ENCODE measurements around the gene STEAP4.

The STEAP4 gene

GRCh38 chr7:88306590-88307048 is at the start of gene STEAP4:
STEAP4 (minus strand) TSS chr7:88306894; CDS start chr7:88284269, 22,625 bp downstream.
- DNase-seq, result no peak

DNA sequence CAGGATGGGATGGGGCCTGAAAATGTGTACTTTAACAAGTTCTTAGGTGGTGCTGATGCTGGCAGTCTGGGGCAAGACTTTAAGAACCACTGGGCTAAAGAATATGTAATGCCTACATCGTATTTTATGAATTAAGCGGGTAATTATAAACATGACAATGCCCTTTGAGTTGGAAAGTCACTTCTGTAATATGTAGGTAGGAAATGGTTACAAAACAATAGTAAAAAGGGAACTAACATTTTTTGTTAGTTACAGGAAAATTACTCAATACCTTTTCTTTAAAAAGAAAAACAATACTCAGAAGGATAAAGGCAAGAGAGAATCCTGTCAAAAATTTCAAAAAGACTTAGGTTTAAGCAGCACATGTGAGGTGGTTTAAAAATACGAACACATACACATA is 48.3 kb upstream of the STEAP4 start:
- DNase-seq, result no peak

GRCh38 chr7:88350118-88350517 is 43.4 kb upstream of the STEAP4 start:
- DNase-seq, result no peak

DNA sequence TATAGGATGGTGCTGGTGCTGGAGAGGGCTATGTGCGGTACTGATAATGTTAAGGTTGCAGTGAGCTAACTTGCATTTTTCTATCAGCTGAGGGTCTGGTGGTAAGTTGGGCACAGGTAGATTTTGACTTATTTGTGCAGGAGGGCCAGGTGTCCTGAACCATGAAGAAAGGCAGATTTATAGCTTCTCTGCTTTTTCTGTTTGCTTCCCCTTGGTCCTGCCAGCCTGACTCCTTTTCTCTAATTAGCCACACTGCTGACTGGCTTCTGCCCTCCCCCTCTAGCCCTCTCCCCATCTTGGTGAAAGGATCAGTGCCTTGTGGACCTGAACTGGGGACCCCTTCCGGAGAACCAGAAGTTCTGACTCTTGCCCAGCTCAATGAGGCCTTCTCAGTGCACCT is 40.8 kb upstream of the STEAP4 start:
- DNase-seq, result no peak

GRCh38 chr7:88347090-88347489 is 40.4 kb upstream of the STEAP4 start:
- DNase-seq, result no peak

GRCh38 chr7:88346357-88346756 is 39.7 kb upstream of the STEAP4 start:
- no peak for DNase-seq

GRCh38 chr7:88344956-88345832 is 38.5 kb upstream of the STEAP4 start:
- no peak for DNase-seq

- DNase-seq, result no peak
Observed at GRCh38 chr7:88344271-88344670, 37.6 kb upstream of the STEAP4 start.

DNA sequence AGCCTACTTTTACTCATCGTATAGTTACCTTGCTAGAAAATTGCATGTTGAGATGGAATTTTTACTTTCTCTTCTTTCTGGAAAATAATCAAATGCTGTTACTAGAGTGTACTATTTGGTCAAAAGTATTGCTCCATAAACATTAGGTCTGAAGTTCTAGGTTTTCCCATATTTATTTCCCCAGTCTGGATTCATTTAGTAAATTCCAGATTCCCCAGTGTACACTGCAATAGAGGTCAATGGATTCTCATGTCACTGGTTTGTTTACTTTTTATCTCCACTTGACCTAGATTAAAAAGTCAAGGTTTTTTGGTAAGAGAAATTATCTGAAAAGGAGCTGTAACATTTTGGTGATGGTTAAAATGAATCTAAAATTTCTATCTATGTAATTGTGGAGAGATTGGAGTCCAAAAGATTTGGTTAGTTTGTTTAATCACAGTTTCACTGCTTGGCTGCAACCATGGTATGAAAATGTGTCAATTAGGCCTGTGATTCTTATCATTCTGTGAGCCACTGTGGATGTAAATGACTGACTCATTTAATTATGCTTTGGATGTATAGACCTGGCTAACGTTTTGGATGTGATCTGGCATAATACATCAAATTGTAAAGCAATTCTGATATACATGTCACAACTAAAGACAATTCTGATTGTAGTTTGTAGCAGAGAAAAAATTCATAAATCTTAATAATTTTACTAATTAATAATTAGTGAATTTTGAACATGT is 32.7 kb upstream of the STEAP4 start:
- DNase-seq, result no peak

GRCh38 chr7:88338503-88338902 is 31.8 kb upstream of the STEAP4 start:
- no peak for DNase-seq

DNA sequence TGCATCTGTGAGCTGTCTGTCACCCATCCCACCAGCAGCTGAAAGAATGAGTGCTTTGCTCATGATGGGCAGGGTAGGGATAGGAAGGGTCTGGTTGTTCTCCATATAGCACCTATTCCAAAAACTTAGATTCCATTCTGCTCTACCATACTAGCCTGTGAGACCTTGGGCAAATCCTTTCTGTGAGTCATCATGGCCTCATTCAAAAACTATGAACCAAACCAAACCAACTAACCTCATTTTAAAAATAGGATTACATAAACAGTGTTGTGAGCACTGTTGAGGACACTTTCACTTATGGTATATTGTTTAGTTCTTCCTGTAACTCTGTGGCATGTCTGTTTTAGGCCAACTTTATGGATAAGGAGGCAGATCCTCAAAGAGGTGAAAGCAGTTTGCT is 30.9 kb upstream of the STEAP4 start:
- no peak for DNase-seq

DNA sequence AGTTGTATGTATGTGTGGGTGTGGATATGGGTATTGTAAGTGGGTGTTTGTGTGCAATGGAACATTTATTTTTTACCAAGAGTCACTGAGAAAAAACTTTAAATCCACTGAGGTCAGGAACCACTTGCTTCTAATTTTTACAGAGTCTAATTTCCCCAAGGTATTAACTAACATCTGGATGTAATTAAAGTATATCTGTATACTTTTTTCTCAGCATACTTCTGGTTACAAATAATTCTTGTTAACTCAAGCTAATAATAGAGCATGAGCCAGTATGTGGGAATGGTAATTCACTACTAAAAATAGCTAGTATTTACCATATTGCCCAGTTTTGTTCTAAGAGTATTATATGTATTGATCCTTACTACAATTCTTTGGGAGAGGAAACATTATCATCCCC is 24.6 kb upstream of the STEAP4 start:
- no peak for DNase-seq

- DNase-seq, result no peak
Observed at GRCh38 chr7:88329532-88330463, 23.1 kb upstream of the STEAP4 start.

GRCh38 chr7:88328787-88329186 is 22.1 kb upstream of the STEAP4 start:
- no peak for DNase-seq

DNA sequence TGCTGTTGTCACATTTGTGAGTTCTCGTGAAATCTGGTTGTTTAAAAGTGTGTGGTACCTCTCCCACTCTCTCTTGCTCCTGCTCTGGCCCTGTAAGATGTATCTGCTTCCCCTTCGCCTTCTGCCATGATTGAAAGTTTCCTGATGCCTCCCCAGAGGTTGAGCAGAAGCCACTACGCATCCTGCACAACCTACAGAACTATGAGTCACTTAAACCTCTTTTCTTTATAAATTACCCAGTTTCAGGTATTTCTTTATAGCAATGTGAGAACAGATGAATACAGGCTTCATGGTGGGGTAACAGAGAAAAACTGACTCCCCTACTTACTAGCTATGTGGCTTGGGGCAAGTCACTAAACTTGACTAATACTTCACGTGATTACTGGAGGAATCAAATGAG is 18.0 kb upstream of the STEAP4 start:
- no peak for DNase-seq

DNA sequence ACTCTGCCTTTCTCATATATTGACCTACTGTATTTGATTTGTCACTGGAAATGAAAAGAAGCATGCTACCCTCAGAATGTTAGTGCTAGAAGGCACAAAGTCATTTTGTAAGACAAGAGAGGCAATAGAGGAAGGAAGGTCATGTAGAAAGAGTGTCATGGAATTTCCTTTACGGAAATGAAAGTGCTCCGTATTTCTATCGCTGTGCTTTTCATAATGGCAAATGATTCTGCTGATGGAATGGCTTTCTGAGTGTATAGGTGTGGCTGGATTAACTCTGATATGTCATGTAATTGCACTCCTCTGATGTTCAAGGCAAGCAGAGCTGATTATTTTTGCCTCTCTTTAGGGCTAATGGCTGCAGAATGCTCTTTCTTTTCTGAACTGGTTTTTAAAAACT is 15.5 kb upstream of the STEAP4 start:
- DNase-seq, result no peak

DNA sequence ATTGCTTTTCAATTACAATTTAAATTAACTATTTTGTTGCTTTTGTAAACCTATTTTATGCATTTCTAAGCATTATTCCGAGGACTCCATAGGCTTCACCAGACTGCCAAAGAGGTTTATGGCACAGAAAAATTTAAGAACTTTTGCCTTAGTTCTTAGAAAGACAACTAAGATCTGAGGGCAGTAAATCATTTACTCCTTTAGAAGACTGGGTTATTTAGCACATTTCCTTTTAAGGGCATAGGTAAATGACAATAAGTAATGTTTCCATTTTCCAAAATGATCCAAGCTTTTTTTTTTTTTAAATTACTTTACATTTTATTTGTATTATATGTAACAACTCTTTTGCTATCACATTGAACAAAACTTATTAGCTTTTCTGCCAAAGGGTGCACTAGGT is 15.0 kb upstream of the STEAP4 start:
- no peak for DNase-seq

- no peak for DNase-seq
Observed at GRCh38 chr7:88318196-88318595, 11.5 kb upstream of the STEAP4 start.

- DNase-seq, result no peak
Observed at GRCh38 chr7:88317422-88317821, 10.7 kb upstream of the STEAP4 start.

DNA sequence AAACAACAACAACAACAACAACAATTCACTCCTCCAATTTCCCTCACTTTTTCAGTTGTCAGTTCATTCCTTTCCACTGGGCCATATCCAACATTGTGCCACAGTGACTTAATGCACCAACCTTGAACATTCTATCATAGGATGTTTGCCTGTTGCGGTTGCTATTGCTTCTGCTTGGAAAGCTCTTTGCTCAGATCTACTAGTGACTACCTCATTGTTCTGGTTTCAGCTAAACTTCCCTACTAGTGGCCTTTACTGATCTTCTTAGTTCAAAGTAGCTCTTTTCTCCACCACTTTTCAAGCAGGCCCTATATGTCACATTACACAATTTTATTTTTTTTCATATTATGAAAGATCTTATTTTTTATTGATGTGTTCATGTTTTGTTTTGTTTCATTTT is 9.8 kb upstream of the STEAP4 start:
- no peak for DNase-seq

DNA sequence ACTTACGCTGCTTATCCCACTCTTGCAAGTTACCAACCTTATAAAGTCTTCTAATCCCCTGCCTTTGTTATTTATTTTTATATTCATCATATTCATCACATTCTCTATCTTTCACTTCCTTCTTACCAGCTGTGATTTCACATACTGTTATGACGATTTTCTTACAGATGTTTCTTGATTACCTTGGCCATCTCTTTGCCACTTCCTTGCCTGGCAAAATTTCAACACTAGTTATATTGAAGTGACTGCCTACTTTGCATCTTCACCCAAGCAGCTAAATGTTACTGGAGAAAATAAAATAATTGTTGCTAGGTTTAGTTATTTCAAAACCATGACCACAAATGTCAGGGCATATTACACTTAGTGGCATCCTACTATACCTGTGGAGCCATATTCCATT is 8.8 kb upstream of the STEAP4 start:
- DNase-seq, result no peak

DNA sequence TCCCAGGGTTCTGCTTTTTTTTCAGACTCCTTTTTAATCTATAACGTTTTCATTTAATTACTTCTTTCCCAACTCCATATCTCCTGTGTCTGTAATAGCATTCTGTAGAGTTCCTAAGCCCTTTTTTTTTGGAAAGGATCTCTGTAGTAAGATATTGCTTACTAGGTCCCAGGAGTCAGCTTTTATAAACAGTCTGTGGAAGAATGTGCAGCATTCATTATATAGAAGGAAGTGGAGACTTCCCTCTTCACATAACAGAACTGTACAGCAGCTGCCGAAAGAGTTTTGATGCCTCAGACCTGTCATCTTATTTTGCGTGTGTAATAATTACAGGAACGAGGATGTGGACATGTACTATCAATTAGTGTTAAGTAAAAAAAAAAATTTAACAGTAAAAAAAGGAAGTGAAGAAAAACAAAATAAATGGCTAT is 7.4 kb upstream of the STEAP4 start:
- DNase-seq, result no peak

GRCh38 chr7:88312061-88312663 is 5.5 kb upstream of the STEAP4 start:
- no peak for DNase-seq

All from activated T-cell treated with anti-CD3 and anti-CD28 coated beads for 4 hours (primary cell).